H9 (cell line): ENCODE data around the gene ITPRID2. TPM values are rescaled to one million over a fixed set of nuclear protein-coding genes. Genes with fewer than 3 reads are reported as not detected.

ENCODE experiments used
- DNase-seq: peaks from one replicate; pipeline ENCODE4 v3.0.0-alpha.2; 2017
- H2AFZ ChIP-seq: one replicate; pipeline ENCODE4 v1.6.1; 2013; ENCODE audit warnings: mild to moderate bottlenecking, low read length, control low read depth, moderate library complexity
- H2AK5ac ChIP-seq: 2 replicates; pipeline ENCODE4 v1.6.1; 2013; ENCODE audit warnings: low read length, control low read depth, mixed read lengths; ENCODE audit not compliant: insufficient read length
- H2BK120ac ChIP-seq: one replicate; pipeline ENCODE4 v1.6.1; 2013; ENCODE audit warnings: low read depth, mild to moderate bottlenecking, low read length, control low read depth, inconsistent platforms; ENCODE audit not compliant: poor library complexity, severe bottlenecking
- H2BK12ac ChIP-seq: 2 replicates; pipeline ENCODE4 v1.6.1; 2013; ENCODE audit warnings: low read length, control low read depth, mixed read lengths, low read depth; ENCODE audit not compliant: insufficient read length
- H2BK15ac ChIP-seq: 2 replicates; pipeline ENCODE4 v1.6.1; 2013; ENCODE audit warnings: low read depth, low read length, control low read depth
- H2BK20ac ChIP-seq: one replicate; pipeline ENCODE4 v1.6.1; 2013; ENCODE audit warnings: low read depth, mild to moderate bottlenecking, low read length, control low read depth, inconsistent platforms; ENCODE audit not compliant: poor library complexity, severe bottlenecking
- H2BK5ac ChIP-seq: 2 replicates; pipeline ENCODE4 v1.6.1; 2013; ENCODE audit warnings: low read length, control low read depth, mixed read lengths; ENCODE audit not compliant: insufficient read length
- H3K14ac ChIP-seq: 2 replicates; pipeline ENCODE4 v1.6.1; 2013; ENCODE audit warnings: low read length, control low read depth; ENCODE audit not compliant: insufficient read depth
- H3K18ac ChIP-seq: 2 replicates; pipeline ENCODE4 v1.6.1; 2013; ENCODE audit warnings: low read depth, mild to moderate bottlenecking, mixed read lengths, low read length, control low read depth; ENCODE audit not compliant: insufficient read length
- H3K23ac ChIP-seq: 2 replicates; pipeline ENCODE4 v1.6.1; 2013; ENCODE audit warnings: low read length, control low read depth, mixed read lengths, low read depth; ENCODE audit not compliant: insufficient read length
- H3K23me2 ChIP-seq: 2 replicates; pipeline ENCODE4 v1.6.1; 2013; ENCODE audit warnings: low read depth, mild to moderate bottlenecking, mixed read lengths, low read length, control low read depth; ENCODE audit not compliant: insufficient read length, poor library complexity, severe bottlenecking
- H3K27ac ChIP-seq: 2 replicates; pipeline ENCODE4 v1.5.1; 2013; ENCODE audit warnings: low read length, control low read depth, mixed read lengths, low read depth; ENCODE audit not compliant: insufficient read length
- H3K27me3 ChIP-seq: 2 replicates; pipeline ENCODE4 v1.6.1; 2013; ENCODE audit warnings: low read length, control low read depth, inconsistent platforms; ENCODE audit not compliant: insufficient read depth
- H3K4ac ChIP-seq: 2 replicates; pipeline ENCODE4 v1.6.1; 2013; ENCODE audit warnings: low read depth, mild to moderate bottlenecking, control low read depth, inconsistent platforms, low read length, moderate library complexity
- H3K4me1 ChIP-seq: 2 replicates; pipeline ENCODE4 v1.6.1; 2013; ENCODE audit warnings: low read length, control low read depth, inconsistent platforms; ENCODE audit not compliant: insufficient read depth
- H3K4me2 ChIP-seq: 2 replicates; pipeline ENCODE4 v1.6.1; 2013; ENCODE audit warnings: low read length, control low read depth, mixed read lengths; ENCODE audit not compliant: insufficient read length, insufficient read depth
- H3K56ac ChIP-seq: 2 replicates; pipeline ENCODE4 v1.6.1; 2013; ENCODE audit warnings: low read depth, mild to moderate bottlenecking, mixed read lengths, low read length, control low read depth; ENCODE audit not compliant: insufficient read length
- H3K79me1 ChIP-seq: 2 replicates; pipeline ENCODE4 v1.6.1; 2013; ENCODE audit warnings: low read depth, mild to moderate bottlenecking, moderate library complexity, low read length, control low read depth, inconsistent platforms; ENCODE audit not compliant: insufficient read depth, poor library complexity, severe bottlenecking
- H3K79me2 ChIP-seq: 2 replicates; pipeline ENCODE4 v1.6.1; 2013; ENCODE audit warnings: low read length, control low read depth, inconsistent platforms; ENCODE audit not compliant: insufficient read depth
- H3K9ac ChIP-seq: 2 replicates; pipeline ENCODE4 v1.6.1; 2013; ENCODE audit warnings: low read length, control low read depth, mixed read lengths; ENCODE audit not compliant: insufficient read length; ENCODE audit errors: extremely low read depth
- H3K9me3 ChIP-seq: one replicate; pipeline ENCODE4 v1.6.1; 2013; ENCODE audit warnings: low read depth, low read length, inconsistent platforms; ENCODE audit not compliant: control insufficient read depth
- H3T11ph ChIP-seq: one replicate; pipeline ENCODE4 v1.6.1; 2013; ENCODE audit warnings: mild to moderate bottlenecking, low read length, control low read depth, inconsistent platforms
- H4K20me1 ChIP-seq: one replicate; pipeline ENCODE4 v1.6.1; 2013; ENCODE audit not compliant: control insufficient read depth, insufficient read length, insufficient read depth
- H4K5ac ChIP-seq: 2 replicates; pipeline ENCODE4 v1.6.1; 2013; ENCODE audit warnings: low read depth, mild to moderate bottlenecking, mixed read lengths, low read length, control low read depth; ENCODE audit not compliant: insufficient read length
- H4K8ac ChIP-seq: replicated peaks from 2 replicates; pipeline ENCODE4 v1.6.1; 2013; ENCODE audit warnings: low read length, control low read depth, mixed read lengths, low read depth; ENCODE audit not compliant: insufficient read length
- H4K91ac ChIP-seq: 2 replicates; pipeline ENCODE4 v1.6.1; 2013; ENCODE audit warnings: low read depth, mild to moderate bottlenecking, moderate library complexity, mixed read lengths, low read length, control low read depth; ENCODE audit not compliant: insufficient read length
- H3K27ac Mint-ChIP-seq, 3 experiments: 2 replicates in 2 of 3; 3 replicates in 1 of 3; pipeline ENCODE4 v1.8.0; 2020 to 2021; ENCODE audit warnings: mixed read lengths in 3 of 3, mild to moderate bottlenecking in 1 of 3, moderate library complexity in 1 of 3
- H3K27me3 Mint-ChIP-seq: 2 replicates; pipeline ENCODE4 v1.8.0; 2021; ENCODE audit warnings: low read depth, mild to moderate bottlenecking, moderate library complexity, mixed read lengths
- H3K36me3 Mint-ChIP-seq, 3 experiments: 2 replicates in 2 of 3; 3 replicates in 1 of 3; pipeline ENCODE4 v1.8.0; 2020 to 2021; ENCODE audit warnings: low read depth in 3 of 3, mixed read lengths in 3 of 3; ENCODE audit not compliant: insufficient read depth in 1 of 3
- H3K4me1 Mint-ChIP-seq, 2 experiments: 2 replicates each; pipeline ENCODE4 v1.8.0; 2020; ENCODE audit warnings: mixed read lengths in 2 of 2
- H3K4me3 Mint-ChIP-seq, 2 experiments: 2 replicates in 1 of 2; 3 replicates in 1 of 2; pipeline ENCODE4 v1.8.0; 2020 to 2021; ENCODE audit warnings: mild to moderate bottlenecking in 2 of 2, mixed read lengths in 2 of 2, moderate library complexity in 1 of 2
- H3K9me3 Mint-ChIP-seq, 2 experiments: 2 replicates in 1 of 2; 3 replicates in 1 of 2; pipeline ENCODE4 v1.8.0; 2020; ENCODE audit warnings: mild to moderate bottlenecking in 2 of 2, mixed read lengths in 2 of 2, moderate library complexity in 1 of 2
- WGBS: extraction: QIAGEN DNeasy Blood & Tissue Kit; methylation state at CpG from one replicate; pipeline ENCODE4 v1.1.7; 2013; ENCODE audit warnings: missing lambda C conversion rate, low lambda C conversion rate, mixed read lengths; ENCODE audit not compliant: insufficient read length; ENCODE audit errors: extremely low coverage; 5-methylcytosine and 5-hydroxymethylcytosine counted together
- total RNA-seq: library from RNA; stranded (reverse); gene quantifications from 2 replicates; pipeline ENCODE4 v1.2.1, GENCODE V29; 2021
- TF ChIP-seq, protein P1 (sequence below): fragments of 200-600 bp; sonication (generic); conservative IDR thresholded peaks from 3 replicates; pipeline ENCODE4 v1.8.0; 2021; ENCODE audit warnings: antibody characterized with exemption, mild to moderate bottlenecking

ITPRID2 gene
- total RNA-seq, 1 experiment from 2014 or later: 12.0 TPM

DNA sequence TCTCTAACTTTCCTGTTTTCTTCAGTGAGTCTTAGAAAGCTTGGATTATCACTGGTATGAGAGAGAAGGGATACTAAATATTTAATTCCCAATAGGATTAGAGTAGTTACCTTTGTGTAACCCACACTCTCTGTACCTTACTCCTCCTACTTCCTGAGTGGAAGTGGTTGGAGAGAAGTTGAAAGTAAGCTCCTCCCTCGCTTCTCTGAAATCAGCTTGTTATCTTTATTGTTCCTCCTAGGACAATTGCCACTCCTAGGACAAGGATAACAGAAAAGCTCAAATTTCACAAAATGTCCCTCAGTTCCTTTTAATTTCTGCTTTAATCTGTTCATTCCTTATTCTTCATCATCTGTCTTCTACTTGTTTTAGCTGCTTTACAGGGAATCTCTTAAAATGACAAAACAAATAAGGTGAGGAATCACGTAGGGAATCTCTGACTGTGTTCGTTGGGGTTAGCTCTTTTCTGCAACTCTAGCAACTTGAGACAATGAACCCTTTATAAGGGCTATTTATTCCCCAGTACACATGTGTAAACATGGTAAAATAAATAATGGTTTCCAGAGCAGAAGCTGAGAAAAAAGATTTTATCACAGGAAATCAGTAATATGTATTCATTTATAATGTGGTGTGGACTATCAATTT, 8.6 kb downstream of the ITPRID2 start:
- Histone ChIP-seq H3K4me1 (no peaks in the 10 kb centered on the region), H3K23ac (no peak overlapping the region), H2BK15ac (no peak overlapping the region), H3K56ac (no peak overlapping the region), H2BK120ac (no peak overlapping the region), H4K20me1 (no peaks in the 10 kb centered on the region), H2AFZ (no peak overlapping the region), H3K9me3 (no peaks in the 10 kb centered on the region), H3K18ac (no peak overlapping the region), H3K4me2 (no peak overlapping the region), H3K4ac (no peak overlapping the region), H3K27me3 (no peaks in the 10 kb centered on the region), H3T11ph (no peak overlapping the region), H3K23me2 (no peaks in the 10 kb centered on the region), H4K91ac (no peak overlapping the region), H3K79me1 (no peaks in the 10 kb centered on the region), H2BK5ac (no peak overlapping the region), H3K79me2 (no peaks in the 10 kb centered on the region), H2BK12ac (no peak overlapping the region), H3K27ac (no peak overlapping the region), H2AK5ac (no peak overlapping the region), H2BK20ac (no peak overlapping the region), H3K14ac (no peak overlapping the region), H4K8ac (no peak overlapping the region), H4K5ac (no peak overlapping the region), H3K9ac (no peak overlapping the region)
- Mint-ChIP-seq H3K27me3 (no peaks in the 10 kb centered on the region), H3K4me1 (0 out of 4 replicates have a peak, but pooled peaks cover 0 to 2% of the 10 kb centered on the region in 2 experiments), H3K27ac (no peak overlapping the region), H3K4me3 (no peak overlapping the region), H3K9me3 (no peaks in the 10 kb centered on the region), H3K36me3 (peaks cover 6 to 26% (median 16%) of the 10 kb centered on the region in 3 experiments; a peak in 5 of 7 replicates)
- no peak for DNase-seq
- TF ChIP-seq, protein P1, sequence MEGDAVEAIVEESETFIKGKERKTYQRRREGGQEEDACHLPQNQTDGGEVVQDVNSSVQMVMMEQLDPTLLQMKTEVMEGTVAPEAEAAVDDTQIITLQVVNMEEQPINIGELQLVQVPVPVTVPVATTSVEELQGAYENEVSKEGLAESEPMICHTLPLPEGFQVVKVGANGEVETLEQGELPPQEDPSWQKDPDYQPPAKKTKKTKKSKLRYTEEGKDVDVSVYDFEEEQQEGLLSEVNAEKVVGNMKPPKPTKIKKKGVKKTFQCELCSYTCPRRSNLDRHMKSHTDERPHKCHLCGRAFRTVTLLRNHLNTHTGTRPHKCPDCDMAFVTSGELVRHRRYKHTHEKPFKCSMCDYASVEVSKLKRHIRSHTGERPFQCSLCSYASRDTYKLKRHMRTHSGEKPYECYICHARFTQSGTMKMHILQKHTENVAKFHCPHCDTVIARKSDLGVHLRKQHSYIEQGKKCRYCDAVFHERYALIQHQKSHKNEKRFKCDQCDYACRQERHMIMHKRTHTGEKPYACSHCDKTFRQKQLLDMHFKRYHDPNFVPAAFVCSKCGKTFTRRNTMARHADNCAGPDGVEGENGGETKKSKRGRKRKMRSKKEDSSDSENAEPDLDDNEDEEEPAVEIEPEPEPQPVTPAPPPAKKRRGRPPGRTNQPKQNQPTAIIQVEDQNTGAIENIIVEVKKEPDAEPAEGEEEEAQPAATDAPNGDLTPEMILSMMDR: no peak
- no CpG with 5 or more reads among the region's 3 CpGs for WGBS
